KMS-11 (cell line): Measurements from ENCODE around the gene RGL3.

Source experiments
- H2AFZ ChIP-seq: fragments of 200-600 bp; sonication (generic); 2 replicates; pipeline ENCODE4 v1.6.1; 2016; ENCODE audit warnings: antibody characterized with exemption, mixed run types, low read depth
- H3K27ac ChIP-seq: fragments of 200-600 bp; sonication (generic); 2 replicates; pipeline ENCODE4 v1.6.1; 2016; ENCODE audit warnings: mild to moderate bottlenecking, mixed run types
- H3K27me3 ChIP-seq: fragments of 200-600 bp; sonication (generic); 2 replicates; pipeline ENCODE4 v1.6.1; 2017; ENCODE audit warnings: mild to moderate bottlenecking, low read depth, mixed run types, moderate library complexity; ENCODE audit not compliant: insufficient read depth
- H3K36me3 ChIP-seq: fragments of 200-600 bp; sonication (generic); 2 replicates; pipeline ENCODE4 v1.6.1; 2017; ENCODE audit warnings: mild to moderate bottlenecking, mixed run types; ENCODE audit not compliant: insufficient read depth
- H3K4me1 ChIP-seq: fragments of 200-600 bp; sonication (generic); 2 replicates; pipeline ENCODE4 v1.6.1; 2016; ENCODE audit warnings: mild to moderate bottlenecking, low read depth, mixed run types; ENCODE audit not compliant: poor library complexity, severe bottlenecking
- H3K4me2 ChIP-seq: fragments of 200-600 bp; sonication (generic); 2 replicates; pipeline ENCODE4 v1.7.0; 2016; ENCODE audit warnings: mild to moderate bottlenecking, mixed run types
- H3K4me3 ChIP-seq: fragments of 200-600 bp; sonication (generic); IDR thresholded peaks from 2 replicates; pipeline ENCODE4 v1.6.1; 2017; ENCODE audit warnings: low read depth, low read length, mixed read lengths; ENCODE audit not compliant: insufficient read depth
- H3K79me2 ChIP-seq: fragments of 200-600 bp; sonication (generic); 2 replicates; pipeline ENCODE4 v1.6.1; 2016; ENCODE audit warnings: low read depth, mixed run types; ENCODE audit not compliant: insufficient read depth
- H3K9ac ChIP-seq: fragments of 200-600 bp; sonication (generic); 2 replicates; pipeline ENCODE4 v1.6.1; 2016; ENCODE audit warnings: mild to moderate bottlenecking, mixed run types
- H4K20me1 ChIP-seq: fragments of 200-600 bp; sonication (generic); 2 replicates; pipeline ENCODE4 v1.6.1; 2016; ENCODE audit warnings: mild to moderate bottlenecking, mixed run types; ENCODE audit not compliant: insufficient read depth
- TF ChIP-seq, protein P1 (sequence below): fragments of 200-600 bp; sonication (generic); conservative IDR thresholded peaks from 2 replicates; pipeline ENCODE4 v1.6.1; 2017; ENCODE audit warnings: low read depth, mild to moderate bottlenecking, antibody characterized with exemption, low read length, moderate library complexity, mixed read lengths

The RGL3 gene

DNA sequence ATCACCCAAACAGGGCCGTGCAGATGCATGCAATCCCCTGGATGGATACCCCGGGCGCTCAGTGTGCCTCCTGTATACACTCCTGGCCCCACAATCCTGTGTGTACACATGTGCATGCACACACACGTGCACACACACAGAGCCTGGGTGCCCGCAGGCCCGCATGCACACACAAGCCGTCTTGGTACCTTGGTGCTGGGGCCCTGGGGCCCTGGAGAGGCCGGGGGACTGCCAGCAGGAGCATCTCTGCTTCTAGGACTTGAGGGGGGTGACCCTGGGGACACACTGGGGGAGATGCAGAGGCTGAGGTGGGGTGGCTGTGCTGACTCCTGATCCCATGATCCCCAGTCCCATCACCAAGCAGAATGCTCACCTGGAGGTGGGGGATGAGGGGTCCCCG is 19.4 kb downstream of the RGL3 start:
- H3K4me1 ChIP-seq, result no peaks in the 10 kb centered on the region
- H2AFZ ChIP-seq, result no peak overlapping the region
- no peaks in the 10 kb centered on the region for H3K79me2 ChIP-seq
- H3K4me3 ChIP-seq, result no peak overlapping the region
- TF ChIP-seq, protein P1, sequence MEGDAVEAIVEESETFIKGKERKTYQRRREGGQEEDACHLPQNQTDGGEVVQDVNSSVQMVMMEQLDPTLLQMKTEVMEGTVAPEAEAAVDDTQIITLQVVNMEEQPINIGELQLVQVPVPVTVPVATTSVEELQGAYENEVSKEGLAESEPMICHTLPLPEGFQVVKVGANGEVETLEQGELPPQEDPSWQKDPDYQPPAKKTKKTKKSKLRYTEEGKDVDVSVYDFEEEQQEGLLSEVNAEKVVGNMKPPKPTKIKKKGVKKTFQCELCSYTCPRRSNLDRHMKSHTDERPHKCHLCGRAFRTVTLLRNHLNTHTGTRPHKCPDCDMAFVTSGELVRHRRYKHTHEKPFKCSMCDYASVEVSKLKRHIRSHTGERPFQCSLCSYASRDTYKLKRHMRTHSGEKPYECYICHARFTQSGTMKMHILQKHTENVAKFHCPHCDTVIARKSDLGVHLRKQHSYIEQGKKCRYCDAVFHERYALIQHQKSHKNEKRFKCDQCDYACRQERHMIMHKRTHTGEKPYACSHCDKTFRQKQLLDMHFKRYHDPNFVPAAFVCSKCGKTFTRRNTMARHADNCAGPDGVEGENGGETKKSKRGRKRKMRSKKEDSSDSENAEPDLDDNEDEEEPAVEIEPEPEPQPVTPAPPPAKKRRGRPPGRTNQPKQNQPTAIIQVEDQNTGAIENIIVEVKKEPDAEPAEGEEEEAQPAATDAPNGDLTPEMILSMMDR, result no peak
- no peak overlapping the region for H3K9ac ChIP-seq
- H3K27ac ChIP-seq, result no peak overlapping the region
- H3K4me2 ChIP-seq, result no peak overlapping the region
- no peaks in the 10 kb centered on the region; the same call in 1 of the 2 replicates for H3K27me3 ChIP-seq
- no peaks in the 10 kb centered on the region for H3K36me3 ChIP-seq
- H4K20me1 ChIP-seq, result no peaks in the 10 kb centered on the region

DNA sequence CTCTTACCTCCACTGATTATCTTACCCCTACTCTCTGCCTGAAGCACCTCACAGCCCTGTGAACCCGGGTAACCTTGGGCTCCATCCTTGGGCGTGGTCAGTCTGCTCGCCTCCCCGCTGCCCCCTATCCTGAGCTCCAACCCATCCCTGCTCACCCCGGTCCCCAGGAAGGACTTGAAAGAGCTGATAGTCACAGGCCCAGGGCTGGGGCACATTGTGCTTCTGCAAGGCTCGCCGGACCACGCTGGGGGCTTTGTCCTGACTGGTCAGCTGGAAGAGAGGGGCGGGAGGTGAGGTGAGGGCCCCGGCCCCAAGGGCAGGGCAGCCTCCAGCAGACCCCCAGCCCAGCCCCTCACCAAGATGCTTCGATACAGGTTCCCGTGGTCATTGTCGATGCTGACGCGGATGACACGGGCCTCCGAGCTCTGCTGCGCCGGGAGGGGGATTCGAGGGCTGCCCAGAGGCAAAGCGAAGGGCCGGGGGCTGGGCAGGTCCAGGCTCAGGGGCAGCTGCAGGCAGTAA is 22.0 kb downstream of the RGL3 start:
- Histone ChIP-seq H3K4me2 (no peak overlapping the region), H3K4me1 (no peaks in the 10 kb centered on the region), H3K9ac (no peak overlapping the region), H2AFZ (no peak overlapping the region), H3K36me3 (no peaks in the 10 kb centered on the region), H4K20me1 (no peaks in the 10 kb centered on the region), H3K4me3 (no peak overlapping the region), H3K27ac (no peak overlapping the region), H3K27me3 (peaks cover 6% of the 10 kb centered on the region; the same call in 1 of the 2 replicates), H3K79me2 (no peaks in the 10 kb centered on the region)
- TF ChIP-seq, protein P1, result no peak

DNA sequence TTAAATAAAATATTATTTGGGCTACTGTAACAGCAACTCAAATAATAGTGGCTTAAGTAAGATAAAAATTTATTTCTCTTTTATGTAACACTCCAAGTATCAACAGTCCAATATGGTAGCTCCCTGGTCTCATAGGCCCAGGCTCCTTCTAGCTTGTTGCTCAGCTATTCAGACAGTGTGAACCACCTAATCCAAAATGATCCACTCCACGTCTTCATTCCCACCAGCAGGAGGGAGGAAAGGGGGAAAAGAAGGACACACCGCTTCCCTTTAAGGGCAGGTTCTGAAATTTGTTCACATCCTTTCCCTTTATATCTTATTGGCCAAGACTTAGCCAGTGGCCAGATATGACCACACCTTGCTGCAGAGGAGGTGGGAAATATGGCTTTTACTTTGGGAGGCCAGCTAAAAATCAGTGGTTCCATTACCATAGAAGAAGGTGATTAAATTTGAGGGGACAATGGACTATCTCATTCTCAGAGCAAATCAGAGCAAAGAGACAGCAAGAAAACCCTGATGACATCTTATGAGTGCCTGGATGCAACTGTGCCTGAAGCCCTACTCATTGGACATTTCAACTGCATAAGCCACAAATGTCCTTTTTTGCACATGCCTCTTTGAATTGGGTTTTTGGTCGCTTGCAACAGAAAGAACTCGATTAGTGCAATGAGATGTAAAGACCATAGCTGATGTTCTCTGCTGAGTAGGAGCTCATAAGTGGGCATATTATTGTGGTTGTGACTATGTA is 28.0 kb downstream of the RGL3 start:
- no peak overlapping the region for H3K9ac ChIP-seq
- peaks cover 6% of the 10 kb centered on the region; the same call in 1 of the 2 replicates for H3K27me3 ChIP-seq
- H3K4me1 ChIP-seq, result no peaks in the 10 kb centered on the region
- no peak overlapping the region for H3K4me2 ChIP-seq
- TF ChIP-seq, protein P1, result no peak
- H3K4me3 ChIP-seq, result no peak overlapping the region
- H2AFZ ChIP-seq, result no peak overlapping the region
- no peak overlapping the region for H3K27ac ChIP-seq
- H3K36me3 ChIP-seq, result no peaks in the 10 kb centered on the region
- H3K79me2 ChIP-seq, result no peaks in the 10 kb centered on the region
- no peaks in the 10 kb centered on the region for H4K20me1 ChIP-seq

DNA sequence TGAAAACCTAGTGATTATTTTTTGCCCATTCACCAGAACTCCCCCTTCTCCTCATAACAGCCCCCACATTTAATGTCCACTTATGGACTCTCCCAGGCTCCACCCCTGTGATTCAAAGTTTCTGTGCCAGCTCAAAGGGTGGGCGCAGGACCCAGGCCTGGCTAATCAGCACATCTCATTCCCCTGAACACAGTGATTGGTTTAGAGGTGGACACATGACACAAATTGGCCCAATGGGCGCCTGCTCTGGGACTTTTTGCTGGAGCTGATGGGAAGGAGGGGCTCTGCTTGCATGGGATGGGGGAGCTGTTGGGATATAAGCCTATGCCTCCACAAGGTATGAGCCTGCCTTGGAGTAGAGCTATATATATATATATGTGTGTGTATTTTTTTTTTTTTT is 28.8 kb downstream of the RGL3 start:
- Histone ChIP-seq H3K4me2 (no peak overlapping the region), H3K9ac (no peak overlapping the region), H3K4me3 (no peak overlapping the region), H2AFZ (no peak overlapping the region), H3K27me3 (peaks cover 6% of the 10 kb centered on the region; the same call in 1 of the 2 replicates), H4K20me1 (no peaks in the 10 kb centered on the region), H3K36me3 (no peaks in the 10 kb centered on the region), H3K79me2 (no peaks in the 10 kb centered on the region), H3K4me1 (no peaks in the 10 kb centered on the region), H3K27ac (no peak overlapping the region)
- TF ChIP-seq, protein P1, result no peak
